NCI-H524 (cell line): ENCODE results near the gene MRNIP.
A peak's percentile ranks its signal among the peaks of the same experiment; 100 is the strongest.

Experiments used
- DNase-seq, 2 experiments: peaks; one replicate each; lab custom pipeline; 2025; lab: John Stamatoyannopoulos, UW

The MRNIP gene

DNA sequence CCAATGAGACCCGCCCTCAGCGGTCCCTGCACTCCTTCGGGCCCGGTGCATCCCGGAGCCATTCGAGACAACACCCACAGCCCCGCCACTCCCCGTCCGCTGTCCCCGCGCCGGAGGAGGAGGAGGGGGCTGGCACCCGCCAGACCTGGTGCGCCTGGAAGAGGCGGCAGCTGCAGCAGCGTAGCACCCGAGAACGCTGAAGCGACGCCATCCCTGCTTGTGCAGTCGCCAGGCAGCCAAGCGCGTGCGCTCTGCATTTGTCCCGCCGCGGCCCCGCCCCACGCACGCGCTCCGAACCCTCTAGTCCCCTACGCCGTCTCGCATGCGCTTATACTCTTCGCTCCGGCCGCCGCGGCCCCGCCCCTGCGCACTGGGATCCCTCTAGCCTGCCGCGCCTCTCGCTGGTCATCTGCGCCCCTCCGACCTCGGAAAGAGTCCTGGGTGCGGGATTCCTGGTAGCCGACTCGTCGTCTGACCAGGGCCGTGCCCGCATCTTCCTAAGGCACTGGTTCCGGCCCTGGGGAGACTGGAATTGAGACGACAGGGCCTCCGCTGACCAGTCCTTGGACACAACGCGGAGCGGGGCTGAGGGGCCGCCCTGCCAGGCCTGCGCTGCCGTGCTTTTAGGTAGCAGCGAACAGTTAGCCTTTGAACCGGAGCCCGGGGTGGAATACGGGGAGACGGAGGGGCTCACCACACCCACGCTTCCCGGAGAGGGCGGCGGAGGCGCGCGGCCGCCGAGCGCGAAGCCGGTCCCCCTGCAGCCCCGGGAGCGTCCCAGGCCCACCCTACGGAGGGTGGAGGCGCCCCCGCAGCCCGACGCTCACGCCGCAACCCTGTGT, at the start of gene MRNIP:
MRNIP (minus strand) TSS at position 232 of the 842 bp plus-strand sequence; CDS start at position 211, 21 bp downstream.
- peak; percentile 85 to 94 for DNase-seq

DNA sequence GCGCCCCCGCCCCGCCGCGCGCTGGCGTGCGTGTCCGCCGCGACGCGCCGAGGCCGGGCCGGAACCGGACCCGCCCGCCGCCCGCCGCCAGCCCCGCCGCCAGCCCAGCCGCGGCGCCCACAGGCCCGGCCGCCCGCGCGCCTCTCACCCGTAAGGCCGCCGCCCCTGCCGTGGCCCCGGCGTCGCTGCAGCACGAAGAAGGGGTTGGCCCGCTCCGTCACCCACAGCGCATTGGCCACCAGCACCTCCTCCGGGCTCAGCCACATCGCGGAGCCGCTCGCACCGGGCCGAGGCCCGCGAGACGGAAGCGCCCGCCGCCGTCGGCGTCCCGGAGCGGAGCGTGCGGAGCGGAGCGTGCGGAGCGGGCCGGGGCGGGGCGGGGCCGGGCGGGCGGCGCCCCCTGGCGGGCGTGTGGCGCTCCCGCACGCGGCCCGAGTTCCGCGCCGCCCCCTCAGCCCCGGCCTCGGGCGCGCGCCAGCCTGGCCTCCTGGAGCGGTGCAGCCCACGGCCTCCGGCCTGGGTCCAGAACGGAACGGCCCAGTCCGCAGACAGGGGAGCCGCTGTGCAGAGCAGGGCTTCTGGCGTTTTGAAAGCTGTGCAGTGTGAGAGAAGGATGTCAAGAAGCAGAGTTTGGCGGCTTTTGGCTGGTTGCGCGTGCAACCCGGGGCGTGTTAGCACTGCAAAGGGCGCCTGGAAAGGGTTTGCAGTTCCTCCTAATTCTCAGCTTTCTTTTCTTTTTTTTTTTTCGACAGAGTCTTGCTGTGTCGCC, 49.1 kb upstream of the MRNIP start, which contains the start of gene TBC1D9B:
TBC1D9B (minus strand) TSS at position 342 of the 769 bp plus-strand sequence; CDS start at position 266, 76 bp downstream.
- DNase-seq, result peak in 1 of 2 experiments; percentile 50

DNA sequence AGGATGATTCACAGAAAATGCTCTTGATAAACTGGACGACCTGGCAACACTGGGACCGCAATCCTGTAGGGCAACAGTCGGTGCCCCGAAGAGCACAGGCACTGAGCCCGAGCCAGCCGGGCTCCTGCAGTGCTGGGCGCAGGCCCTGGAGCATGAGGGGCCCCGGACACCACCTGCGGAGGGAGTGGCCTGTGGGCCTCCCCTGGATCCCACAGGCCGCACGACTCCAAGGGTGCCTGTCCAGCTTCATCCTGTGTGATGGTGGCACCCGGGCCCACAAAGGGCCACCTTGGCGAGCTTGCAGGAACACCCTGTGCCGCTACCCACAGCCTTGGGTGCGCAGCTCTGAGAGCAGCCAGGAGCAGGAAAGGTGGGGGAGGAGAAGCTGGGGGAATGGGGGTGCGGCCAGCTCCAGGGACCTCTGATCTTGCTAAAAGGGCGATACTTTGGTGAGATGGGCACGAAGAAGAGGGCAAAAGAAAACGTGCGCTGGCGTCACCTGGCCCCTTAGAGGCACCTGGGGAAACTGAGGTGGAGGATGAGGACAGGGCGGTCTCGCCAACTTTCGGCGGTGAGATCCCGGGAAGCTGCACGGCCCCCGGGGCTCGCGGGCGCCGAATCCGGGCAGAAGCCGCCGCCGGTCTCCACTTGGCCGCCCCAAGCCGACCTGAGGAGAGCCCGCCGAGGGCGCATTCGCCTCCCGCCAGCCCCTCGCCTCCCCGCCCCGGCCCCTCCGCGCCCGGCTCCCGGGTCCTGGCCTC, 48.4 kb upstream of the MRNIP start:
- DNase-seq, result peak in 1 of 2 experiments; percentile 7

- DNase-seq, result no peak
Observed at GRCh38 chr5:179906294-179906794, 47.7 kb upstream of the MRNIP start.

DNA sequence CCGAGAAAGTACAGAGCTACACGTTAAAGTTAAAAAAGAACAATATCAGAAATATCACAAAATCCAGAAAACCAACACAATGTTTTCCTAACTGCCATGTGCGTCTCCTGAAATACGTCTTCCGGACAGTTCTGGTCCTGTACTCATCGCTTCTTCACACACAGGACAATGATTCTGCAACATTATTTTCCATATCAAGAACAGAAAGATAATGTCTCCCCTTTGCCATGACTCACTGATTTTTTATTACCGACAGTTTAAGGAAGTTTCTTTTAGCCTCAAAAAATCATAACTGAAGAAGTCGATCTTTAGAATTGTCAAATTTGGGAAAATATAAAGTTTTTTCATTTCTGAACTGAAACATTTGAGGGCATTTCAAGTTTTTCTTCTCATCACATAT, 46.5 kb upstream of the MRNIP start:
- DNase-seq, result no peak

DNA sequence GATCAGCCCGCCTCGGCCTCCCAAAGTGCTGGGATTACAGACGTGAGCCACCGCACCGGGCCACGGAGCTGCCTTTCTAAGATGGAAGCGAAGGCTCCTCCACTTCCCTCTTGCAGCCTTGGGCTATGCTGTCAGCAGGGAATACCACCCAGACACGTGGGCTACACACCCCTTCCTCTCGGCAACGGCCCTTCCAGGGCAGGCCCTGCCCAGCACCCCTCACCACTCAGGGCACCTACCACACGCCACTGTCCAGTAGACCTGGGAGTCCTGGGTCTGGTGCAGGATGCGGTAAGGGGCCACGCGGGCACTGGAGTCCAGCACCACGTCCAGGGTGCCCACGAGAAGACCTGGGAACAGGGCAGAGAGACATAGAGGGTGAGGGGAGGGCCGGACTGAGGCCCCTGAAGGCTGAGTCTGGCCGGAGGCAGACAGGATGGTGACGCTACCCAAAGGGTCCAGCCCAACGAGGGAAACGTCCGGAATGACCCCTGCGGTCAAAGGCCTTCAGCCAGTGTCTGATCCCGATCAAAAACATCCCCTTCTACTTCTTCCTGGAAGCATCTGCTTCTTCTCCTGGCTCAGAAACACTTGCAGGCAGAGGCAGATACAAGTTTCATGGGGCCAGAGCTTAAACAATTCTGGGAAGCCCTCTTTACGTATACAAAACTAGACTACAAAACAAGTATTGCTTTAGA, 46.0 kb upstream of the MRNIP start:
- DNase-seq, result no peak

GRCh38 chr5:179902763-179903158, 44.1 kb upstream of the MRNIP start:
- no peak for DNase-seq

- DNase-seq, result no peak
Observed at GRCh38 chr5:179901915-179902762, 43.5 kb upstream of the MRNIP start.

DNA sequence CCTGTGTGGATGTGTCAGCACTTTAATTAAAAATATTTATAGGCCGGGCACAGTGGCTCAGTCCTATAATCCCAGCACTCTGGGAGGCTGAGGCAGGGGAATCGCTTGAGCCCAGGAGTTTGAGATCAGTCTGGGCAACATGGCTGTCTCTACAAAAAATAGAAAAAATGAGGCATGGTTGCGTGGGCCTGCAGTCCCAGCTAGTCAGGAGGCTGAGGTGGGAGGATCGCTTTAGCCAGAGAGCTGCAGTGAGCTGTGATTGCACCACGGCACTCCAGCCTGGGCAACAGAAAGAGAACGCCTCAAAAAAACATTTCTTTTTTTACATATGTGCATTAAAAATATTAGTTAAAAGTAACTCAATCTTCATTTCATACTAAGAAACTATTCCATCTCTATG, 42.8 kb upstream of the MRNIP start:
- DNase-seq, result no peak

GRCh38 chr5:179900711-179901110, 42.1 kb upstream of the MRNIP start:
- no peak for DNase-seq

DNA sequence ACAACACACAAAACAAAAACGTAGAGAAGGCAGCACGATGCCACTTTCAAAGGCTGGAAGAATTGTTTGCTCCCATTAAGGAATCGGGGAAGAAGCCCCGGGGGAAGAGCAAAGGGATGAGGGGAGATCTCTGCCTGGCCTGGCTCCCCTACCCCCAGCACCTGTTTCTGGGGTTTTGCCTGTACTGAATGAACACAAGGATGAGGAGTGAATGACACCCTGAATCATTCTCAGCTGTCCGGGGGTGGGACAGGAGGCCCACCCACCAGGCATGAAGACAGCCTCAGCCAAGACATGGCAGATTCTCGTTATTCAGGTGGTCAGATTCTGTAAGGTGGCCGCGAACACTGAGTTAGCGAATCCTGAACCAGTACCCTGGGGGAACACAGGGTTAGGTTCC, 41.6 kb upstream of the MRNIP start:
- DNase-seq, result no peak

- no peak for DNase-seq
Observed at GRCh38 chr5:179895861-179896260, 37.2 kb upstream of the MRNIP start.

- DNase-seq, result no peak
Observed at GRCh38 chr5:179893958-179894895, 35.6 kb upstream of the MRNIP start.

GRCh38 chr5:179893076-179893957, 34.7 kb upstream of the MRNIP start:
- no peak for DNase-seq

DNA sequence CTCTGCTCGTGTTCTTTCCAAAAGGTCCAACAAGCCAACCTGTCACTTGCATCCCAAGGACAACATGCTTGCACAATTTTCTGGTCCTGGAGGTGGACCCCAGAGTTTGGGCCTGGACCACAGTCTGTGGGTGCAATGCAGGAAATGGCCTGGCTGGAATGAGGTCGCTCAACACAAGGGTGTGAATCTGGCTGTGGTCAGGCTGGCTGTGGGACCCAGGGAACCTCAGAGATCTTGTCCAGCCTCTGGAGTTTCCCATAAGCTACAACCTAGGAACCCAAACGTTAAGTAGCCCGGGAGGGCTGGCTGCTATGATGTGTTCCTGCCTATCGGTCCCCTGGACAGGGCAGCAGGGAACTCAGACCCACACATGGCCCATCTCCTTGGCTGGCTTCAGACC, 33.6 kb upstream of the MRNIP start:
- no peak for DNase-seq

DNA sequence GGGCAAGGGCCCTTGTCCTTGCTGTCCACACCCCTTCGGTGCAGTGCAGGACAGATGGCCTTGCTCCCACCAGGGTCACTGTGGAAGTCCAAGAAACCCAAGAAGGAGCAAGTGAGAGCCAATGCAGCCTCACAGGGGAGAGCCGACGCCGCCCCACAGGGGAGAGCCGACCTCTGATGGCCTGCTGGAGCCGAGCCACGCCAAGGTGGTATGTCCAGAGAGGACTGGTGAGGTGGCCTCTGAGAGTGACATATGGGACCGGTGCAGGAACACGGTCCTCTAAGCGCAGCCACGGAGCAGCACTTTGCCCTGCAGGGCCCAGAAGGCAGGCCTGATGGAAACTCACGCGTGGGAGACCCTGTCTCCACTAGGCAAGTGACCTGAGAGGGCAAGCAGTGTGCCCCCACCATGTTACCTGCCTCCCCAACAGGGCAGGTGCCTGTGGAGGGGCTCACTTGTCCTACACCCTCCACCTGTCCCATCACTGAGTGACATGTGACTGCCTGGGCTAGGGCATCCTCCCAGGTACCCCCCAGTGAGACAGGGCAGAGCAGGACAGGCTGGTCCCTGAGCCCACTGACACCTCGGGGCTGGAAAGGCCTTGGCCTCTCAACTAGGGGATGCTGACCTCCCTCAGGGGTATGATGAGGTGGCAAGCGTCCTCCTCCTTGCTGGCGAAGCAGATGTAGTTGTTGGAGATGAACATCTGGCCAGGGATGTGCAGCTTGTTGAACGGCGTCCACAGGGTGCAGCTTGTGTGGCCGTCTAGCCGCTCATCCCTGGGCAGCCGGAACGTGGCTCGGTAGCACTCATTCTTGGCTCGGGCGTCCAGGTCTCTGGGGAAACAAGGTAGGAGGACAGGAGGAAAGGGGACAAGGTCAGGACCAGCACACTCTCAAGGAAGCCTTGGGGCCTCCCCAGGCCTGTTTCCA, 32.4 kb upstream of the MRNIP start:
- DNase-seq, result no peak

- no peak for DNase-seq
Observed at GRCh38 chr5:179889885-179890284, 31.3 kb upstream of the MRNIP start.
